ENCODE results near the gene RNF144B. TPM values are rescaled to one million over a fixed set of nuclear protein-coding genes. Genes with fewer than 3 reads are reported as not detected.
A peak's percentile ranks its signal among the peaks of the same experiment; 100 is the strongest.

RNF144B gene
- total and polyA plus RNA-seq, 4 donors: 18.1 to 96.8 (median 59.5) TPM

- H3K36me3 ChIP-seq (ENCODE audit: control insufficient read depth in 4 of 4, insufficient read depth in 4 of 4, low read length in 4 of 4): no peaks in the 10 kb centered on the region
- H3K27me3 ChIP-seq (ENCODE audit: control insufficient read depth in 3 of 3, insufficient read depth in 3 of 3, low read length in 2 of 3): no peaks in the 10 kb centered on the region
- H3K4me1 ChIP-seq (ENCODE audit: control insufficient read depth in 5 of 5, insufficient read depth in 5 of 5, low read length in 5 of 5): no peaks in the 10 kb centered on the region
- no peak overlapping the region for H3K4me3 ChIP-seq
- DNase-seq (no peak), ATAC-seq (ENCODE audit: insufficient read depth, low FRiP score) (no peak)
- no peaks in the 10 kb centered on the region for H3K9me3 ChIP-seq (ENCODE audit: control insufficient read depth in 4 of 4, insufficient read depth in 3 of 4, low read length in 3 of 4)
- TF ChIP-seq CTCF (IDR thresholded peaks at IDR 0.05; ENCODE audit: control extremely low read depth, extremely low read depth): no peak
- H3K9ac ChIP-seq (ENCODE audit: insufficient read depth in 1 of 2, low read length in 2 of 2): no peak overlapping the region
- WGBS, 2 donors: 92 to 93% methylated on average over 4 of the region's 4 CpGs
- H3K27ac ChIP-seq (ENCODE audit: low read depth in 1 of 2, low read length in 1 of 2): no peak overlapping the region
These were observed 102.2 kb downstream of the RNF144B start for GRCh38 chr6:18489335-18489734.

GRCh38 chr6:18491308-18492045 is 104.3 kb downstream of the RNF144B start:
- Histone ChIP-seq H3K9ac (ENCODE audit: insufficient read depth in 1 of 2, low read length in 2 of 2) (no peak overlapping the region), H3K4me1 (ENCODE audit: control insufficient read depth in 5 of 5, insufficient read depth in 5 of 5, low read length in 5 of 5) (peaks cover 0 to 1% (median 0%) of the 10 kb centered on the region in 5 donors), H3K27ac (ENCODE audit: low read depth in 1 of 2, low read length in 1 of 2) (no peak overlapping the region), H3K27me3 (ENCODE audit: control insufficient read depth in 3 of 3, insufficient read depth in 3 of 3, low read length in 2 of 3) (no peaks in the 10 kb centered on the region), H3K9me3 (ENCODE audit: control insufficient read depth in 4 of 4, insufficient read depth in 3 of 4, low read length in 3 of 4) (no peaks in the 10 kb centered on the region), H3K4me3 (no peak overlapping the region), H3K36me3 (ENCODE audit: control insufficient read depth in 4 of 4, insufficient read depth in 4 of 4, low read length in 4 of 4) (no peaks in the 10 kb centered on the region)
- ATAC-seq (ENCODE audit: insufficient read depth, low FRiP score): no peak
- no peak for TF ChIP-seq CTCF (IDR thresholded peaks at IDR 0.05; ENCODE audit: control extremely low read depth, extremely low read depth)
- DNase-seq: peak in 2 of 3 donors; percentile 29 to 65
- WGBS, 2 donors: 79 to 86% methylated on average over 11 of the region's 11 CpGs

GRCh38 chr6:18492972-18493371 is 105.8 kb downstream of the RNF144B start:
- H3K27me3 ChIP-seq (ENCODE audit: control insufficient read depth in 3 of 3, insufficient read depth in 3 of 3, low read length in 2 of 3): no peaks in the 10 kb centered on the region
- DNase-seq (no peak), ATAC-seq (ENCODE audit: insufficient read depth, low FRiP score) (no peak)
- WGBS, 2 donors: 45 to 88% methylated on average over 2 of the region's 2 CpGs
- no peak for TF ChIP-seq CTCF (IDR thresholded peaks at IDR 0.05; ENCODE audit: control extremely low read depth, extremely low read depth)
- no peaks in the 10 kb centered on the region for H3K9me3 ChIP-seq (ENCODE audit: control insufficient read depth in 4 of 4, insufficient read depth in 3 of 4, low read length in 3 of 4)
- no peak overlapping the region for H3K4me3 ChIP-seq
- H3K9ac ChIP-seq (ENCODE audit: insufficient read depth in 1 of 2, low read length in 2 of 2): no peak overlapping the region
- H3K27ac ChIP-seq (ENCODE audit: low read depth in 1 of 2, low read length in 1 of 2): peak overlapping the region in 1 of 2 donors; percentile 35
- no peaks in the 10 kb centered on the region for H3K36me3 ChIP-seq (ENCODE audit: control insufficient read depth in 4 of 4, insufficient read depth in 4 of 4, low read length in 4 of 4)
- peaks cover 0 to 1% (median 0%) of the 10 kb centered on the region in 5 donors for H3K4me1 ChIP-seq (ENCODE audit: control insufficient read depth in 5 of 5, insufficient read depth in 5 of 5, low read length in 5 of 5)
